Measurements from ENCODE around the gene RBKS.

DNA sequence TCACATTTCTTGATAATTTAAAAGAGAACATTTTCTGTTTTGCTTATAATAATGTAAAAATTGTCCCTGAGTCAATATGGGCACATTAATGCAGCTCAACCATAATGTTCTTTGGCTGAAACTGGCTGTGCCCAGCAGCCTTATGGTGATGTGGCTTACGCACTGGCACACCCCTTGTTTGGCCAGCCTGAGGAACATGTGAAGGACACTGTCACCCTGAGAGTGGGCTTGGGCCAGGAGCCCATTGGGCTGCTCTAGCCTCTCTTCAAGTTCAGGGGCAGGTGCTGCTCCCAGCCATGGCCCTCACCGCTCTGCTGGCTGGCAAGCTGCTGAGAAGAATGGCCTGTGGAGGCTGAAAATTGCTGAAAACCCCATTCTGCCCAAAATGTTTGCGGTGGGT is 81.2 kb downstream of the RBKS start:
- TF ChIP-seq, protein P1, sequence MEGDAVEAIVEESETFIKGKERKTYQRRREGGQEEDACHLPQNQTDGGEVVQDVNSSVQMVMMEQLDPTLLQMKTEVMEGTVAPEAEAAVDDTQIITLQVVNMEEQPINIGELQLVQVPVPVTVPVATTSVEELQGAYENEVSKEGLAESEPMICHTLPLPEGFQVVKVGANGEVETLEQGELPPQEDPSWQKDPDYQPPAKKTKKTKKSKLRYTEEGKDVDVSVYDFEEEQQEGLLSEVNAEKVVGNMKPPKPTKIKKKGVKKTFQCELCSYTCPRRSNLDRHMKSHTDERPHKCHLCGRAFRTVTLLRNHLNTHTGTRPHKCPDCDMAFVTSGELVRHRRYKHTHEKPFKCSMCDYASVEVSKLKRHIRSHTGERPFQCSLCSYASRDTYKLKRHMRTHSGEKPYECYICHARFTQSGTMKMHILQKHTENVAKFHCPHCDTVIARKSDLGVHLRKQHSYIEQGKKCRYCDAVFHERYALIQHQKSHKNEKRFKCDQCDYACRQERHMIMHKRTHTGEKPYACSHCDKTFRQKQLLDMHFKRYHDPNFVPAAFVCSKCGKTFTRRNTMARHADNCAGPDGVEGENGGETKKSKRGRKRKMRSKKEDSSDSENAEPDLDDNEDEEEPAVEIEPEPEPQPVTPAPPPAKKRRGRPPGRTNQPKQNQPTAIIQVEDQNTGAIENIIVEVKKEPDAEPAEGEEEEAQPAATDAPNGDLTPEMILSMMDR (IDR thresholded peaks at IDR 0.05) = no peak
- TF ChIP-seq FOSL2 (IDR thresholded peaks at IDR 0.05; ENCODE audit: borderline replicate concordance, low read depth) (no peak), RAD21 (IDR thresholded peaks at IDR 0.05; ENCODE audit: low read length) (no peak), ELF1 (IDR thresholded peaks at IDR 0.05) (no peak)
- TF ChIP-seq, protein P2, sequence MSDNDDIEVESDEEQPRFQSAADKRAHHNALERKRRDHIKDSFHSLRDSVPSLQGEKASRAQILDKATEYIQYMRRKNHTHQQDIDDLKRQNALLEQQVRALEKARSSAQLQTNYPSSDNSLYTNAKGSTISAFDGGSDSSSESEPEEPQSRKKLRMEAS (IDR thresholded peaks at IDR 0.05; ENCODE audit: low read depth) = no peak

Data from SK-N-SH (cell line).